Neural progenitor cell (in vitro differentiated cells): ENCODE measurements around the gene LRRC75B. TPM values are rescaled to one million over a fixed set of nuclear protein-coding genes. Genes with fewer than 3 reads are reported as not detected.
A peak's percentile ranks its signal among the peaks of the same experiment; 100 is the strongest.
"Not testable (repeated sequence)": the region's sequence is repeated elsewhere in the genome, so short reads cannot be mapped to it uniquely, and the experiment has no call there.

Experiments
- DNase-seq: peaks from one replicate; pipeline ENCODE4 v3.0.0-alpha.2; 2016; ENCODE audit warnings: low spot score
- H2AFZ ChIP-seq: fragments of 200-600 bp; sonication (generic); replicated peaks from 2 replicates; pipeline ENCODE4 v1.6.1; 2016; ENCODE audit warnings: antibody characterized with exemption
- H3F3A ChIP-seq: fragments of 200-600 bp; sonication (generic); 2 replicates; pipeline ENCODE4 v1.6.1; 2016; ENCODE audit warnings: antibody characterized with exemption, low read depth
- H3K27ac ChIP-seq: fragments of 200-600 bp; sonication (generic); 2 replicates; pipeline ENCODE4 v1.5.1; 2016; ENCODE audit warnings: mild to moderate bottlenecking
- H3K27me3 ChIP-seq: fragments of 200-600 bp; sonication (generic); 2 replicates; pipeline ENCODE4 v1.6.1; 2016; ENCODE audit warnings: mild to moderate bottlenecking, moderate library complexity
- H3K36me3 ChIP-seq: fragments of 200-600 bp; sonication (generic); 2 replicates; pipeline ENCODE4 v1.5.1; 2016
- H3K4me1 ChIP-seq: fragments of 200-600 bp; sonication (generic); 2 replicates; pipeline ENCODE4 v1.6.1; 2016; ENCODE audit warnings: mixed run types
- H3K4me2 ChIP-seq: fragments of 200-600 bp; sonication (generic); 2 replicates; pipeline ENCODE4 v1.6.1; 2016
- H3K4me3 ChIP-seq: fragments of 200-600 bp; sonication (generic); 2 replicates; pipeline ENCODE4 v1.5.1; 2016
- H3K79me2 ChIP-seq: fragments of 200-600 bp; sonication (generic); 2 replicates; pipeline ENCODE4 v1.6.1; 2016; ENCODE audit warnings: low read depth
- H3K9ac ChIP-seq: fragments of 200-600 bp; sonication (generic); 2 replicates; pipeline ENCODE4 v1.6.1; 2016
- H3K9me3 ChIP-seq: fragments of 200-600 bp; sonication (generic); 2 replicates; pipeline ENCODE4 v1.5.1; 2016; ENCODE audit warnings: low read depth
- H4K20me1 ChIP-seq: fragments of 200-600 bp; sonication (generic); 2 replicates; pipeline ENCODE4 v1.6.1; 2016; ENCODE audit warnings: low read depth
- H3K27ac Mint-ChIP-seq: 3 replicates; pipeline ENCODE4 v1.8.0; 2021; ENCODE audit warnings: mixed read lengths
- H3K27me3 Mint-ChIP-seq: 2 replicates; pipeline ENCODE4 v1.8.0; 2022; ENCODE audit warnings: low read depth, mild to moderate bottlenecking, inconsistent platforms, moderate library complexity, mixed read lengths; ENCODE audit not compliant: insufficient read depth
- H3K36me3 Mint-ChIP-seq: 3 replicates; pipeline ENCODE4 v1.8.0; 2021; ENCODE audit warnings: mixed read lengths
- H3K4me1 Mint-ChIP-seq: 3 replicates; pipeline ENCODE4 v1.8.0; 2021; ENCODE audit warnings: mixed read lengths
- H3K4me3 Mint-ChIP-seq: 3 replicates; pipeline ENCODE4 v1.8.0; 2021; ENCODE audit warnings: mild to moderate bottlenecking, moderate library complexity, mixed read lengths
- H3K9me3 Mint-ChIP-seq: 3 replicates; pipeline ENCODE4 v1.8.0; 2020; ENCODE audit warnings: mixed read lengths
- CTCF ChIP-seq: fragments of 200-600 bp; sonication (generic); IDR thresholded peaks from 2 replicates; pipeline ENCODE4 v1.5.1; 2017; ENCODE audit warnings: antibody characterized with exemption, mild to moderate bottlenecking
- EZH2 ChIP-seq: fragments of 200-600 bp; sonication (generic); IDR thresholded peaks from 2 replicates; pipeline ENCODE4 v1.6.1; 2017; ENCODE audit warnings: antibody characterized with exemption, mild to moderate bottlenecking, moderate library complexity
- EZH2phosphoT487 ChIP-seq: fragments of 200-600 bp; sonication (generic); IDR thresholded peaks from 2 replicates; pipeline ENCODE4 v1.6.1; 2017; ENCODE audit warnings: antibody characterized with exemption
- total RNA-seq: library from RNA; depleted of rRNA; stranded (reverse); fragments of >200 nt; gene quantifications from 2 replicates; pipeline ENCODE4 v1.2.3, GENCODE V29; 2015; ENCODE audit warnings: low replicate concordance

Gene LRRC75B
- total RNA-seq, 1 donor from 2014 or later, result 8.2 TPM

- Histone ChIP-seq H3K4me1 (peaks cover 18% of the 10 kb centered on the region), H3F3A (peaks cover 29% of the 10 kb centered on the region), H3K4me2 (peak overlapping the region; percentile 73), H3K4me3 (peak overlapping the region; percentile 28)
- not testable (repeated sequence) for H3K9me3 Mint-ChIP-seq, H3K27ac ChIP-seq, H3K9me3 ChIP-seq, H3K79me2 ChIP-seq, H4K20me1 ChIP-seq, H2AFZ ChIP-seq, H3K36me3 Mint-ChIP-seq, H3K27me3 Mint-ChIP-seq, H3K27me3 ChIP-seq, H3K36me3 ChIP-seq, H3K9ac ChIP-seq
- Mint-ChIP-seq H3K4me3 (peak overlapping the region; percentile 80), H3K27ac (peak overlapping the region; percentile 91), H3K4me1 (peaks cover 19% of the 10 kb centered on the region)
- peak; percentile 63 for DNase-seq
- TF ChIP-seq CTCF, result peak; percentile 42
Measured at GRCh38 chr22:24603770-24604629, 11.1 kb upstream of the LRRC75B start.

DNA sequence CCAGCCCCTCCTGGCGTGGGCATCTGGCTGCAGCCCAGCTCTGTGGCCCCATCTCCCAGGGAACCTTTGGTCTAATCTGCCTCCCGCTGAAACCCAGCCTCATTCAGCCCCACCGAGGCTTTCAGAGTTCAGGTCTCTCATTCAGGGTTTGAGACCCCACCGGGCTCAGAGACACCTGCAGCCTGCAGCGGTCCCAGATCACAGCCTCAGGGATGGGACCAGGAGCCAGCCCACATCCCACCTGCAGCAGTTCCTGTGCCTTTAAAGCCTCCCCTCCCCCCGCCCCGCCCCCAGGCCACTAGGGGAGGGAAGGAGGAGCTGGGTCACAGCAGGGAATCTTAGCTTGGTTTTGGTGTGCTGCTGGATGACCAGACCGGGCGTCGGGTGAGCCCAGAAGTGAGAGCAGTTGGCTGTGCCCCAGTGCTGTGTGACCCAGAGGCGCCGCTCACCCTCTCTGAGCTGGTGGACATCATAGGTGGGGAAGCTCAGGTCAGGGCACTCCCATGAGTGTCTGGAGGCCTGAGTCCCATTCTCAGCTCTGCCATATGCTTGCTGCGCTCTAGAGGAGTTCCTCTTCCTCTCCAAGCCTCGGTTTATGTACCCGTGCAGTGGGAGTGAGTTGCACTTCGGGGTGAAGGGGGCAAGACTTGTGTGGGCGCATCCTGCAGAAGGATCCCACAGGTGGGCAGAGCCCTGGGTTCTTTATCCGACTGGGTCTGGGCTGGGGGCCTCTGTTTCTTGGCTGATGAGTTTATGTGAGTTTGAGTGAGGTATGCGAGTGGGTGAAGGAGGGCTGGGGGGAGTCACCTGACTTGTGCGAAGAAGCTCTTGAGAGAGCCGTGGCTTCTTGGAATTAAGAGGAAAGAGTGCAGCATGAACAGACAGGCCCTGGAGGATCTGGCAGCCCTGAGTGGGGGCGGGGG is 10.2 kb upstream of the LRRC75B start, which contains the start of gene GGT1:
Gene GGT1, plus strand, starts transcription at position 347 of the 923 bp plus-strand sequence. CDS start 7,889 bp downstream, outside the sequence.
- not testable (repeated sequence) for H4K20me1 ChIP-seq, H3K36me3 ChIP-seq, DNase-seq, H3K36me3 Mint-ChIP-seq, H3K9me3 Mint-ChIP-seq, H2AFZ ChIP-seq, H3K27ac ChIP-seq, H3K9me3 ChIP-seq, H3K27me3 ChIP-seq, H3K79me2 ChIP-seq, H3K27me3 Mint-ChIP-seq, H3K9ac ChIP-seq
- H3K4me3 ChIP-seq, result peak within 1 kb of the TSS; percentile 28
- peak within 1 kb of the TSS; percentile 87 for H3K27ac Mint-ChIP-seq
- H3F3A ChIP-seq, result peaks cover 29% of the 10 kb centered on the region
- H3K4me2 ChIP-seq, result peak within 1 kb of the TSS; percentile 73
- peak within 1 kb of the TSS; percentile 75 for H3K4me3 Mint-ChIP-seq
- H3K4me1 ChIP-seq, result peaks cover 18% of the 10 kb centered on the region
- H3K4me1 Mint-ChIP-seq, result peaks cover 19% of the 10 kb centered on the region

DNA sequence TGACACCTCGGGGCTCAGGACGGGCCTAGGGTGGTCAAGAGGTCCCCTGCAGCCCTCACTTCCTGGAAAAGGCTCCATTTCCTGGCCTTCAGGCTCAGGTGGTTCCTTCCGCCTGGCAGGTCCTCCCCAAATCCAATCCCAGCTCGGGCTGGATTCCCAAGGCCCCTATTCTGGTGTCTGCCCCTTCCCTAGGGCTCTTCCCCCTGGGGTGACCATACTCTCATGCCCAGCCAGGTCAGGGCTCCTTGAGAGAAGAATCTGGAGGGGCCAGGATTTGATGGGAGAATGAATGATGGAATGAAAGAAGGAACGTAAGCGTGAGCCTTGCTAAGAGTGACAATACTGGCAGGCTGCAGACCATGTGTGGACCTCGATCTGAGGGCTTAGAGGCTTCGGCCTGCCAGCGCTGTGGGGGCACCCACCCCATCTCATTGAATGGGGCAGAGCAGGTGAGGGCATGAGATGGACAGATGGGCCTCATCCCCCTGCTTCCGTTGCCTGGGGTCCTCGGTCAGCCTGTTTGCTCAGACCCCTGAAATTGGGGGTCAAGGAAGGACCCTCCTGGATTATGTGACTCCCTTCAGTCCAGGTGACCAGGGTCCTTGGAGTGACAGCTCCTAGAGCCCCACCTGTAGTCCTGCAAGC is 9.4 kb upstream of the LRRC75B start:
- H3K36me3 Mint-ChIP-seq, H3K27me3 Mint-ChIP-seq, H3K4me3 Mint-ChIP-seq, H3K9me3 Mint-ChIP-seq, H3K27ac Mint-ChIP-seq, H4K20me1 ChIP-seq, H3K9me3 ChIP-seq, H2AFZ ChIP-seq, H3K27me3 ChIP-seq, DNase-seq, H3K27ac ChIP-seq, H3K36me3 ChIP-seq, H3K4me2 ChIP-seq, H3K4me3 ChIP-seq, H3K79me2 ChIP-seq, H3K9ac ChIP-seq: not testable (repeated sequence)
- Histone ChIP-seq H3K4me1 (peaks cover 18% of the 10 kb centered on the region), H3F3A (peaks cover 29% of the 10 kb centered on the region)
- peaks cover 19% of the 10 kb centered on the region for H3K4me1 Mint-ChIP-seq

- H3K79me2 ChIP-seq, result no peaks in the 10 kb centered on the region
- H3K4me1 Mint-ChIP-seq, result peaks cover 18% of the 10 kb centered on the region
- peaks cover 6% of the 10 kb centered on the region for H3K27me3 Mint-ChIP-seq
- H3K9me3 Mint-ChIP-seq, result no peaks in the 10 kb centered on the region
- TF ChIP-seq CTCF (no peak), EZH2 (no peak), EZH2phosphoT487 (no peak)
- no peak overlapping the region for H3K27ac Mint-ChIP-seq
- H3K36me3 ChIP-seq, result no peaks in the 10 kb centered on the region
- H3K4me3 Mint-ChIP-seq, result no peak overlapping the region
- no peak for DNase-seq
- H4K20me1 ChIP-seq, result no peaks in the 10 kb centered on the region
- no peak overlapping the region for H2AFZ ChIP-seq
- no peaks in the 10 kb centered on the region for H3K27me3 ChIP-seq
- H3K9me3 ChIP-seq, result no peaks in the 10 kb centered on the region
- H3K4me2 ChIP-seq, result no peak overlapping the region
- H3K36me3 Mint-ChIP-seq, result no peaks in the 10 kb centered on the region
- H3K9ac ChIP-seq, result no peak overlapping the region
- H3F3A ChIP-seq, result peaks cover 28% of the 10 kb centered on the region
- H3K27ac ChIP-seq, result no peak overlapping the region
- H3K4me1 ChIP-seq, result peaks cover 18% of the 10 kb centered on the region
- H3K4me3 ChIP-seq, result no peak overlapping the region
Measured at GRCh38 chr22:24601217-24602104, 8.6 kb upstream of the LRRC75B start.

- H3K4me1 ChIP-seq, result peaks cover 20% of the 10 kb centered on the region
- H4K20me1 ChIP-seq, DNase-seq, H3K36me3 ChIP-seq, H3K9ac ChIP-seq, H2AFZ ChIP-seq, H3K36me3 Mint-ChIP-seq, H3K79me2 ChIP-seq, H3K27ac Mint-ChIP-seq, H3K27me3 Mint-ChIP-seq, H3K27ac ChIP-seq, H3K4me2 ChIP-seq, H3K27me3 ChIP-seq, H3K9me3 ChIP-seq, H3K4me3 Mint-ChIP-seq, H3K9me3 Mint-ChIP-seq, H3K4me3 ChIP-seq: not testable (repeated sequence)
- peaks cover 18% of the 10 kb centered on the region for H3F3A ChIP-seq
- peaks cover 16% of the 10 kb centered on the region for H3K4me1 Mint-ChIP-seq
Measured at GRCh38 chr22:24599958-24600715, 7.3 kb upstream of the LRRC75B start.
